Fibroblast of skin of scalp (primary cell): ENCODE results near the gene DSE.
A peak's percentile ranks its signal among the peaks of the same experiment; 100 is the strongest.

ENCODE experiments used
- DNase-seq: peaks from one replicate; pipeline ENCODE4 v3.0.0-alpha.2; 2013

Gene DSE

DNA sequence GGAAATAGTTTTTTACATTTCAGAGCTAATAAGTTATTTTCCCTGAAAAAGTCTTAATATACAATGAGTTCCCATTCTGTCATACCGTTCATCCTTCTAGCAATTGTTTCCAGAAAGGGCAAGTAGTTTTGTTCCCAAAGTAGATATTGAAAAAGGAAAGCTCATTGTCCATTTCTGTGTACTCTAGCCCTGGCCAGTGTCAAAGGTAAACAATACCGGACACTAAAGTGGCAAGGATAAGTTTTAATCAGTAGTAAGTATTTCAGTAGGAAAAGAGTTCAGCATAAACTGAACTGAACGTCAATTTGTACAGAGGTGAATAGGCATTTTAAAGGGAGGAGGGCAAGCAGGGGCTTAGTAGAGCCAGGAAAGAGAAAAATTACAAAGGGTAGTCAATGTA, 46.9 kb downstream of the DSE start:
- DNase-seq, result no peak

DNA sequence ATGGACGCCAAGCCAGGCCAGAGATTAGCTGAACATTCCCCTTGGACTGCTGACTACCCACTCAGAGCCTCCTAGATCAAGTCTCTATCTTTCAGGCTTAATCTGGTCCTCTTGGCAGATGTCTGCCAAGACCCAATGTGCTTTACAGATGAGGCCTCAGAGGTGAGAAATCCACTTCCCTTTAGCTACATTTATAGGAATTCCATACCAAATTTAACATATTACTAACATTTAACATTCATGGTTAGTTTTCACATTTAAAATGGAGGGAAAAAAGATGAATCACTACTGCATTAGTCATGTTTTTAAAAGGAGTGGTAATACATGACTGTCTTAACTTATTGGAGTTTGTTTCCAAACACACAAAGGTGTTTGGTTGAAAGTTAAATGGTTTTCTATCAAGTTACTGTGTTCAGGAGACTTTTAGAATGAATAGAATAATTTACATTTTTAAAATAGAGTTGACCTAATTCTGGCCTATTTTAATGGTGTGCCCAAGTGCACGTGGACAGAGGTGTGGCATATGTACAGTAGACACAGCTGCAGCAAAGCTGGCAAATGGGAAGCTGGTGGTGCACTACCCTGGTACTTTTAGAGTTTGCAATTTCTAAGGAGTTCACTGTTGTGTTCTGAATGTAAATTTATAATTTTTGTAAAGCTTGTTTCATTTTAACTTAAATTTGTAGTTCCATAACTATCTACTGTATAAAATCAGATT, 48.5 kb downstream of the DSE start:
- DNase-seq, result peak; percentile 31

DNA sequence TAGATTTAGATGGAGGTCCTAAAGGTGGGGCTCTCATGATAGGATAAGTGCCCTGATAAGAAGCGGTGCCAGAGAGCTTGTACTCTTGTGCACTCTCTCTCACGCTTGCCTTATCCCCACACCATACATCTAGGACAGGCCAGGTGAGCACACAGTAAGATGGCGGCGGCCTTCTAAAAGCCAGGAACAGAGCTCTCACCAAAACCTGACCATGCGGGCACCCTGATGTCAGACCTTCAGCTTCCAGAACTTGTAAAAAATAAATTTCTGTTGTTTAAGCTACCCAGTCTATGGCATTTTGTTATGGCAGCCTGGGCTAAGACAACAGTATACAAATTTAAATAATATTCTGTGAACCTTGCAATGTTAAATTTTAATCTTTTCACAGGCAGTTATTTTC, 49.6 kb downstream of the DSE start:
- DNase-seq, result no peak

- DNase-seq, result no peak
Observed at GRCh38 chr6:116422238-116422637, 51.5 kb downstream of the DSE start.

DNA sequence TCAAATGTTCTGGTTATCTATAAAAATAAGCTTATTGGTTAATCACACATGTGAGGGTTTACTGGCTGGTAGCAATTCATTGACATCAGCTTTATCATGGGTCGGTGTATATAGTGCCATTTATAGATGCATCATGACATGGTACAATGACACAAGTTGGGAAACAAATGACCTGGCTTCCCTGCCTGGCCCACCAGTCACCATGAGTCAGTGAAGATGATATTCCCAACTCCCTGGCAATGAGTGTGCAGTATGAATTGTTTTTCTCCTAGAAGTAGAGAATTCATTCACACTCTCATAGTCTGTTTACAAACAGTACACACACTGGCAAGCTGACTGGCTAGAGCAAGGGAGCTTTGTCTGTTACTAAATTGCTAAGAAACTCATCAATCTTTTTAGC, 53.3 kb downstream of the DSE start:
- peak; percentile 44 for DNase-seq

GRCh38 chr6:116426551-116426950, 55.8 kb downstream of the DSE start:
- DNase-seq, result no peak

DNA sequence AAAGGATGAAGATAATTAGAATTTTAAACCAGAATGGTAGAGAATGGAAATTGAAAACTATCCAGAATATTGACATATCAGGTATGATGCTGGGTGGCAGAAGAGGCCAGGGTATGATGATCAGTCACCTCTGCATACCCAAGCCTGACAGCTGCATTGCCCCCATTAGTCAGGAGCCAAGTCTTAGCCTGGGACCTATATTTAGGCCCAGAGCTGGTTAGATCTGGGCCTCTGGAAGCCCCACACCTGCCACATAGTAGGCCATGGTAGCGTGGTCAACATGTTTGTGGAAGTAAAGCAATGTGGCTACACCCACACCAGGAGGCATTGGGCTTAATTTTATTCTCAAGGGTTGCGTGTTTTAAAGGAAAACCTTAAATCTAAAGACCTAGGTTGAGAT, 58.4 kb downstream of the DSE start:
- no peak for DNase-seq

DNA sequence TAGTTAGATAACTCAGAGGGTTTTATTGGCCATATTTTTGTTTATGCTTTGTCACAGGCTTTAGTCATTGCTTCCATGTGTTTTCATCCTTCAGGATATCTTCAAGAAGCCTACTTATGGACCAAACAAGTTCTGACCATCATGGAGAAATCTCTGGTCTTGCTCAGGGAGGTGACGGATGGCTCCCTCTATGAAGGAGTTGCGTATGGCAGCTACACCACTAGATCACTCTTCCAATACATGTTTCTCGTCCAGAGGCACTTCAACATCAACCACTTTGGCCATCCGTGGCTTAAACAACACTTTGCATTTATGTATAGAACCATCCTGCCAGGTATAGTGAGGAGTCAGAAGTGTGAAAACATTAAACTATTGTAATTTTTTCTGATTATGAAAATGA, 60.1 kb downstream of the DSE start:
- DNase-seq, result no peak

- DNase-seq, result no peak
Observed at GRCh38 chr6:116431964-116432595, 61.3 kb downstream of the DSE start.

DNA sequence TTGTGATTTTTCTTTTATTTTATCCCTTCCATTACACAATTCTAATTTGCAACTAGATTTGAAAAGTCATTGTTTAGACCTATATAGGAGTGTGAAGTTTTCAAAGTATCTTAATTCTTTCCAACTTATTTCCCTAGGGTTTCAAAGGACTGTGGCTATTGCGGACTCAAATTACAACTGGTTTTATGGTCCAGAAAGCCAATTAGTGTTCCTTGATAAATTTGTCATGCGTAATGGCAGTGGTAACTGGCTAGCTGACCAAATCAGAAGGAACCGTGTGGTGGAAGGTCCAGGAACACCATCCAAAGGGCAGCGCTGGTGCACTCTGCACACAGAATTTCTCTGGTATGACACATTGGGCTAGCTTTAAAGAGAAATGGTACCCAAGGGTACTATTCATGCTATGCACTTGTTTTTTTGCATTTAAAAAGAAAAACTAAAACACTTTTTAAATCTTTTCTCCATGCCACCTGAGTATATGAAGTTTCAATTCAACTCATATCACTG, 62.5 kb downstream of the DSE start:
- DNase-seq, result no peak

GRCh38 chr6:116434056-116434725, 63.4 kb downstream of the DSE start:
- DNase-seq, result no peak

GRCh38 chr6:116436586-116436985, 65.8 kb downstream of the DSE start:
- DNase-seq, result no peak

- no peak for DNase-seq
Observed at GRCh38 chr6:116437656-116438055, 66.9 kb downstream of the DSE start.

GRCh38 chr6:116438590-116439448, 68.1 kb downstream of the DSE start:
- peak; percentile 47 for DNase-seq

DNA sequence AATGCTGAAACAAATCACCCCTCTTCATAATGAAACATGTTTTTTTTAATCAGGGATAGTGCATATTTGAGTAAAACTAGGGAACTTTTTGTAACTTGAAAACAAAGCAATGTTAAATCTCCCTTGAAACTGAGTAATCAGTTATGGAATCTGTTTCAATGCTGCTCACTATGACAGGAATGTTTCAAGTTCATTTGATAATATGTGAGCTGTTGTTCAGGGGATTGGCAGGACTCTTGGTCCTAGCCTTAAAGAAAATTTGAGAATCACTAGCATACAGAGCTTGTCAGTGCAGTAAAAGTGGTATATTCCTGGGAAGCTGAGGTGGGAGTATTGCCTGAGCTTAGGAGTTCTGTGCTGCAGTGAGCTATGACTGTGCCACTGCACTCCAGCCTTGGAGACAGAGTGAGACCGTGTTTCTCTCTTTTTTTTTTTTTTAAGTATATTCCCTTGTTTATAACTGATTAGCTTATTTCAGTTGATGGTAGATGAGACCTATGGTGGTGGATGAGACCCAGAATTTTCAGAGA, 68.8 kb downstream of the DSE start:
- DNase-seq, result peak; percentile 78

GRCh38 chr6:116443105-116443504, 72.4 kb downstream of the DSE start:
- DNase-seq, result peak; percentile 28

DNA sequence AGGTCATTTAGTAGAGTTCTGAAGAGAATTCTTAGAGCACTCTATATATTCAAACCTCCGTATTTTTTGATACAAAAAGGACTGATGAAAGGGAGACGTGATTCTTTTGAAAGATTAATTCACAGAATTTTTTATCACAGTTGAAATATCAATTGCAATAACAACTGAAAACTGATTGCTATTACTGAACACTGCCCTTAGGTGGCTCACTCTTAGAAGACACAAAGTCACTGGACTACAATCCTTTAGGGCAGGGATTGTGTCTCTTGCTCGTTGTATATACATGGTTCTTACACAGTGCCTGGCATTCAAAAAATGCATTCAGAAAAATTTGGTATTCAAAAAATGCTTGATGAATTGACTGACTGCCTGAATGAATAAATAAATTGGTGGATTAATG, 73.3 kb downstream of the DSE start:
- DNase-seq, result peak; percentile 64

GRCh38 chr6:116444575-116444974, 73.8 kb downstream of the DSE start:
- DNase-seq, result no peak

DNA sequence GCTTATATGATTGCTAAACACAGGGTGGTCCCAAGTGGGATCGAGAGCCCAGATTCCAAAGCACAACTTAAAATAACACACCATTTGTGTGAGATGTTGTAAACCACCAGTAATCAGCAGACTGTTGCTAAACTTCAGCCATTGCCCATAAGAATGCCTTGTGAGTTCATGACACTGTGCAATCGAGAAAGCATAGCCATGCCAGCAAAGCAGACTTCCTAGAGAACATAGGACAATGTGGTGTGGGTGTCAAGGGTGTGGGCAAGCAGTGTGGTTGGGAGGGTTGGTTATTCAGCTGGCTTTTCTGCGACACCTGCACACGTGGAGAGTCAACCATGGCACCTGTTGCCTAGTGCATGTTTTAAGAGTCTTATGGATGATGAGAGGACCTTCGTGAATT, 74.4 kb downstream of the DSE start:
- peak; percentile 21 for DNase-seq

DNA sequence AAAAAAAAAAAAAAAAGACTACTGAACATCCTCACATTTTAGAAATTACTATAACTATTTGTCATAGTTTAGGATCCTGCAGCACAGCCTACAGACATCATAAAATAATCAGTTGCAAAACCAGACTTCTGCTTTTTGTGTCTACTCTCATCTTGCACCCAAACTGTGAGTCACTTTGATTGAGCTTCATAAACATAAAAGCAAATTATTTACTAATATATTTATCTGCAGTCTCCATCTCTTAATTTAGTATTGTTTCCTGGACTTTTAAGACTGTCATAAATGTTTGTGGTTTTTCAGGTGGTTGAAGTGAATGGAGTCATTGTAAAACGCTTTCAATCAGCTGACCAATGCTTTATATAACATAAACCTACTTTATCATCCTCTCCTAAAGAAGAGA, 75.7 kb downstream of the DSE start:
- peak; percentile 45 for DNase-seq

- DNase-seq, result peak; percentile 19
Observed at GRCh38 chr6:116447052-116447451, 76.3 kb downstream of the DSE start.

DNA sequence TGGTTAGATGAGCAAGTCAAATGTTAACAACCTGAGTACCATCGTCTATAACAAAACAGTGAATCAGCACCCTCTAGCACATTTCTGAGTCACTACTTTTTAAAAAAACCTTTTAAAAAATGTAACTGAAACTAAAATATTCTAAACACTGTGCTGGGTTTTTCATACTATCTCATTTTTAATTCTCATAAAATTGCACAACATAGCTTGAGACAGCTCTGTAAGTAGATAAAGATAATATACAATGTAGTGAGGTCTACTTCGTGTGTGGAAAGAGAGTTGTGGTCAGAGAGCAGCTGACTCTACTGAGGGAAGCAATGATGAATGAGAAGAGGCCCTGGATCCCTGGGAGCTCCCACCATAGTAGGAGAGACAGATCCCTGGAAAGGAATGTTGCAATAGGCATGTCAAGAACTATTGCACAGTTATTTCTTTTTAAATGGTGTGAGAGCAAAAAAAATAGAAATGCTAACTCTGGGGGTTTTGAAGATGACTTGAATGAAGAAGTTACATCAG, 76.8 kb downstream of the DSE start:
- DNase-seq, result peak; percentile 97
